ENCODE data around the gene IL17F. TPM values are rescaled to one million over a fixed set of nuclear protein-coding genes. Genes with fewer than 3 reads are reported as not detected.

The IL17F gene
- not detected in 5 replicates for total RNA-seq (2022; extraction: Qiagen RNA extraction; ENCODE audit: low read depth)

GRCh38 chr6:52244400-52244799 lies at the start of gene IL17F:
Gene IL17F (minus strand): TSS chr6:52244500. CDS start chr6:52244429, 71 bp downstream.

GRCh38 chr6:52284460-52285176 lies 40.3 kb upstream of the IL17F start, which contains the start of gene MCM3:
Gene MCM3 (minus strand): TSS chr6:52284742. CDS start chr6:52284674, 68 bp downstream.

Other genes with a start within 250 kb of the IL17F start
- not detected in 5 replicates for gene PKHD1, start 156.9 kb downstream of the IL17F start, total RNA-seq (2022; extraction: Qiagen RNA extraction; ENCODE audit: low read depth)
- not detected in 5 replicates for gene IL17A, start 58.1 kb downstream of the IL17F start, total RNA-seq (2022; extraction: Qiagen RNA extraction; ENCODE audit: low read depth)
- gene MCM3, start 40.2 kb upstream of the IL17F start, total RNA-seq (2022; extraction: Qiagen RNA extraction; ENCODE audit: low read depth): 80.9 to 86.0 TPM (median 83.7 TPM) in 5 replicates
- 0.38 to 1.0 TPM (median 0.80 TPM) in 5 replicates for gene PAQR8, start 117.7 kb upstream of the IL17F start, total RNA-seq (2022; extraction: Qiagen RNA extraction; ENCODE audit: low read depth)
- 7.7 to 12.8 TPM (median 12.6 TPM) in 5 replicates for gene EFHC1, start 175.8 kb upstream of the IL17F start, total RNA-seq (2022; extraction: Qiagen RNA extraction; ENCODE audit: low read depth)

Data from A549 treated with RU486 at 1 μM for 4 hours (cell line).